Nephron progenitor cell (in vitro differentiated cells): ENCODE results near the gene TSPAN5.
A peak's percentile ranks its signal among the peaks of the same experiment; 100 is the strongest.

Source experiments
- DNase-seq: peaks from one replicate; pipeline ENCODE4 v3.0.0; 2021
- H3K27ac Mint-ChIP-seq: 2 replicates; pipeline ENCODE4 v1.8.0; 2021; ENCODE audit warnings: mild to moderate bottlenecking, moderate library complexity, mixed read lengths
- H3K27me3 Mint-ChIP-seq: 2 replicates; pipeline ENCODE4 v1.8.0; 2021; ENCODE audit warnings: mild to moderate bottlenecking, low read depth, mixed read lengths; ENCODE audit not compliant: poor library complexity
- H3K36me3 Mint-ChIP-seq: 2 replicates; pipeline ENCODE4 v1.8.0; 2021; ENCODE audit warnings: low read depth, mixed read lengths
- H3K4me1 Mint-ChIP-seq: 2 replicates; pipeline ENCODE4 v1.8.0; 2021; ENCODE audit warnings: mixed read lengths
- H3K4me3 Mint-ChIP-seq: 2 replicates; pipeline ENCODE4 v1.8.0; 2021; ENCODE audit warnings: mild to moderate bottlenecking, moderate library complexity, mixed read lengths
- H3K9me3 Mint-ChIP-seq: 2 replicates; pipeline ENCODE4 v1.8.0; 2021; ENCODE audit warnings: mild to moderate bottlenecking, moderate library complexity, mixed read lengths
- CTCF ChIP-seq: fragments of 200-600 bp; sonication (generic); IDR thresholded peaks from 2 replicates; pipeline ENCODE4 v1.5.0; 2021; ENCODE audit warnings: antibody characterized with exemption

Gene TSPAN5

GRCh38 chr4:98430708-98431403 lies 227.6 kb downstream of the TSPAN5 start:
- Mint-ChIP-seq H3K36me3 (peaks cover 39% of the 10 kb centered on the region), H3K4me1 (no peaks in the 10 kb centered on the region), H3K4me3 (no peak overlapping the region)

GRCh38 chr4:98423009-98423408 lies 235.4 kb downstream of the TSPAN5 start:
- Mint-ChIP-seq H3K36me3 (peaks cover 82% of the 10 kb centered on the region), H3K27me3 (no peaks in the 10 kb centered on the region), H3K4me1 (peaks cover 10% of the 10 kb centered on the region), H3K9me3 (peaks cover 49% of the 10 kb centered on the region), H3K4me3 (no peak overlapping the region), H3K27ac (no peak overlapping the region)
- DNase-seq, result no peak
- TF ChIP-seq CTCF, result no peak

More at GRCh38 chr4:98430708-98431403, 227.6 kb downstream of the TSPAN5 start:
- no peak for DNase-seq
- H3K27me3 Mint-ChIP-seq, result no peaks in the 10 kb centered on the region
- peaks cover 26% of the 10 kb centered on the region for H3K9me3 Mint-ChIP-seq
- H3K27ac Mint-ChIP-seq, result no peak overlapping the region
- no peak for TF ChIP-seq CTCF

GRCh38 chr4:98421111-98421510 lies 237.3 kb downstream of the TSPAN5 start:
- no peak for TF ChIP-seq CTCF
- DNase-seq, result no peak
- Mint-ChIP-seq H3K27me3 (no peaks in the 10 kb centered on the region), H3K27ac (peak overlapping the region; percentile 14), H3K4me1 (peaks cover 10% of the 10 kb centered on the region), H3K9me3 (peaks cover 30% of the 10 kb centered on the region), H3K4me3 (no peak overlapping the region), H3K36me3 (peaks cover 74% of the 10 kb centered on the region)
